Neural cell (in vitro differentiated cells): ENCODE data around the gene COL6A3. TPM values are rescaled to one million over a fixed set of nuclear protein-coding genes. Genes with fewer than 3 reads are reported as not detected.
"Not testable (repeated sequence)": the region's sequence is repeated elsewhere in the genome, so short reads cannot be mapped to it uniquely, and the experiment has no call there.

Source experiments
- H2AFZ ChIP-seq: fragments of 200-600, 300-800 bp; sonication (generic), shearing (Covaris generic); 2 replicates; pipeline ENCODE4 v1.6.0; 2014; ENCODE audit warnings: low read depth, mild to moderate bottlenecking, antibody characterized with exemption, low read length, moderate library complexity
- H3F3A ChIP-seq: fragments of 200-600 bp; shearing (Covaris generic); 2 replicates; pipeline ENCODE4 v1.6.1; 2016; ENCODE audit warnings: mild to moderate bottlenecking, moderate library complexity, mixed read lengths, antibody characterized with exemption, low read length; ENCODE audit not compliant: insufficient read depth, poor library complexity, severe bottlenecking
- H3K27ac ChIP-seq: fragments of 200-600, 300-800 bp; sonication (generic), shearing (Covaris generic); 2 replicates; pipeline ENCODE4 v1.5.1; 2014; ENCODE audit warnings: mild to moderate bottlenecking, low read length, moderate library complexity
- H3K27me3 ChIP-seq: fragments of 300-800, 200-600 bp; sonication (generic), shearing (Covaris generic); 2 replicates; pipeline ENCODE4 v1.6.0; 2014; ENCODE audit warnings: mild to moderate bottlenecking, low read depth, low read length, moderate library complexity; ENCODE audit not compliant: insufficient read depth
- H3K36me3 ChIP-seq: fragments of 300-800, 200-600 bp; sonication (generic), shearing (Covaris generic); 2 replicates; pipeline ENCODE4 v1.5.1; 2014; ENCODE audit warnings: mild to moderate bottlenecking, antibody characterized with exemption, low read length, moderate library complexity; ENCODE audit not compliant: insufficient read depth
- H3K4me2 ChIP-seq: fragments of 300-800, 200-600 bp; sonication (generic), shearing (Covaris generic); 2 replicates; pipeline ENCODE4 v1.6.0; 2014; ENCODE audit warnings: mild to moderate bottlenecking, low read length
- H3K4me3 ChIP-seq: fragments of 300-800, 200-600 bp; sonication (generic), shearing (Covaris generic); 2 replicates; pipeline ENCODE4 v1.5.1; 2014; ENCODE audit warnings: mild to moderate bottlenecking, low read length, moderate library complexity
- H3K79me2 ChIP-seq: fragments of 200-600 bp; shearing (Covaris generic); replicated peaks from 2 replicates; pipeline ENCODE4 v1.6.0; 2014; ENCODE audit warnings: mild to moderate bottlenecking, low read length, moderate library complexity; ENCODE audit not compliant: insufficient read depth
- H3K9ac ChIP-seq: fragments of 300-800, 200-600 bp; sonication (generic), shearing (Covaris generic); 2 replicates; pipeline ENCODE4 v1.6.1; 2016; ENCODE audit warnings: mild to moderate bottlenecking, low read length, mixed read lengths
- H3K9me2 ChIP-seq: fragments of 200-600 bp; shearing (Covaris generic); 2 replicates; pipeline ENCODE4 v1.6.1; 2016; ENCODE audit warnings: mild to moderate bottlenecking, low read length, mixed read lengths; ENCODE audit not compliant: insufficient read depth
- H3K9me3 ChIP-seq: fragments of 200-600, 300-800 bp; sonication (generic), shearing (Covaris generic); 2 replicates; pipeline ENCODE4 v1.6.1; 2016; ENCODE audit warnings: mild to moderate bottlenecking, mixed run types, low read length, moderate library complexity, mixed read lengths
- H4K20me1 ChIP-seq: fragments of 200-600 bp; shearing (Covaris generic); 2 replicates; pipeline ENCODE4 v1.6.1; 2016; ENCODE audit warnings: mild to moderate bottlenecking, mixed run types; ENCODE audit not compliant: insufficient read depth
- CTCF ChIP-seq: fragments of 450-650 bp; IDR thresholded peaks from 2 replicates; pipeline ENCODE4 v1.5.1; 2014; ENCODE audit warnings: antibody characterized with exemption, mild to moderate bottlenecking, moderate library complexity; ENCODE audit not compliant: poor library complexity, severe bottlenecking
- EP300 ChIP-seq: fragments of 450-650 bp; conservative IDR thresholded peaks from 2 replicates; pipeline ENCODE4 v1.6.1; 2014; ENCODE audit warnings: antibody characterized with exemption, mild to moderate bottlenecking, moderate library complexity; ENCODE audit not compliant: poor library complexity, severe bottlenecking
- EZH2 ChIP-seq: fragments of 200-600, 300-800 bp; shearing (Covaris generic), sonication (generic); IDR thresholded peaks from 2 replicates; pipeline ENCODE4 v1.6.1; 2014; ENCODE audit warnings: antibody characterized with exemption, low read length, borderline replicate concordance, mild to moderate bottlenecking; ENCODE audit not compliant: insufficient read depth, poor library complexity, severe bottlenecking
- MXI1 ChIP-seq: fragments of 450-650 bp; conservative IDR thresholded peaks from 2 replicates; pipeline ENCODE4 v1.6.1; 2014; ENCODE audit warnings: antibody characterized with exemption, mild to moderate bottlenecking; ENCODE audit not compliant: poor library complexity, severe bottlenecking
- POLR2AphosphoS5 ChIP-seq: IDR thresholded peaks from 2 replicates; pipeline ENCODE4 v1.6.1; 2012
- RAD21 ChIP-seq: fragments of 450-650 bp; conservative IDR thresholded peaks from 2 replicates; pipeline ENCODE4 v1.6.1; 2014; ENCODE audit warnings: antibody characterized with exemption, mild to moderate bottlenecking, moderate library complexity
- REST ChIP-seq: IDR thresholded peaks from 2 replicates; pipeline ENCODE4 v1.6.1; 2012; ENCODE audit warnings: borderline replicate concordance
- SMC3 ChIP-seq: fragments of 450-650 bp; conservative IDR thresholded peaks from 2 replicates; pipeline ENCODE4 v1.6.1; 2014; ENCODE audit warnings: antibody characterized with exemption, mild to moderate bottlenecking, moderate library complexity; ENCODE audit not compliant: poor library complexity
- TAF1 ChIP-seq: IDR thresholded peaks from 2 replicates; pipeline ENCODE4 v1.6.1; 2012; ENCODE audit warnings: low read depth
- polyA plus RNA-seq: library from polyadenylated mRNA; depleted of rRNA; stranded (reverse); fragments of >200 nt; gene quantifications from 2 replicates; pipeline ENCODE4 v1.2.3, GENCODE V29; 2014

The COL6A3 gene
- polyA plus RNA-seq, 1 donor from 2014 or later = 0.05 TPM

GRCh38 chr2:237411683-237412423, 2.1 kb downstream of the COL6A3 start:
- Histone ChIP-seq H3K4me3 (no peak overlapping the region), H3K4me2 (no peak overlapping the region), H2AFZ (no peak overlapping the region), H3K27ac (no peak overlapping the region), H4K20me1 (no peaks in the 10 kb centered on the region), H3K9ac (no peak overlapping the region), H3K36me3 (no peaks in the 10 kb centered on the region), H3K79me2 (no peaks in the 10 kb centered on the region), H3K9me2 (no peaks in the 10 kb centered on the region), H3K9me3 (no peaks in the 10 kb centered on the region), H3K27me3 (no peaks in the 10 kb centered on the region), H3F3A (no peaks in the 10 kb centered on the region)
- TF ChIP-seq REST (no peak), EP300 (no peak), RAD21 (no peak), MXI1 (no peak), CTCF (no peak), EZH2 (no peak), TAF1 (no peak), POLR2AphosphoS5 (no peak), SMC3 (no peak)

- Histone ChIP-seq H3K9me3 (no peaks in the 10 kb centered on the region), H3K9me2 (no peaks in the 10 kb centered on the region), H3K27me3 (no peaks in the 10 kb centered on the region), H3K9ac (no peak overlapping the region), H2AFZ (no peak overlapping the region), H3K79me2 (no peaks in the 10 kb centered on the region), H3K4me2 (no peak overlapping the region), H3F3A (no peaks in the 10 kb centered on the region), H4K20me1 (no peaks in the 10 kb centered on the region), H3K4me3 (no peak overlapping the region), H3K27ac (no peak overlapping the region), H3K36me3 (no peaks in the 10 kb centered on the region)
- no peak for TF ChIP-seq MXI1
- no peak for TF ChIP-seq POLR2AphosphoS5
- no peak for TF ChIP-seq EP300
Observed at GRCh38 chr2:237411092-237411601, 2.8 kb downstream of the COL6A3 start.

GRCh38 chr2:237409263-237409662, 4.7 kb downstream of the COL6A3 start:
- H3K9ac ChIP-seq, H3K27me3 ChIP-seq, H3K36me3 ChIP-seq, H3K27ac ChIP-seq, H3K9me2 ChIP-seq, H3K4me2 ChIP-seq, H4K20me1 ChIP-seq, H2AFZ ChIP-seq, H3F3A ChIP-seq, H3K4me3 ChIP-seq, H3K9me3 ChIP-seq, H3K79me2 ChIP-seq: not testable (repeated sequence)
